Dermis microvascular lymphatic vessel endothelial cell (primary cell): ENCODE measurements around the gene LYSET. TPM values are rescaled to one million over a fixed set of nuclear protein-coding genes. Genes with fewer than 3 reads are reported as not detected.
"Not testable (repeated sequence)": the region's sequence is repeated elsewhere in the genome, so short reads cannot be mapped to it uniquely, and the experiment has no call there.

Source experiments
- DNase-seq, 2 donors: peaks; one replicate each; pipeline versions ENCODE4 v3.0.0 to v3.0.0-alpha.2; 2010; ENCODE audit warnings: low read depth in 2 of 2
- total RNA-seq: library from RNA; depleted of rRNA; stranded (reverse); fragments of >200 nt; gene quantifications from 2 replicates; pipeline ENCODE4 v1.2.1, GENCODE V29; 2014

Gene LYSET
- total RNA-seq: 9.9 and 13.8 TPM in 2 replicates

DNA sequence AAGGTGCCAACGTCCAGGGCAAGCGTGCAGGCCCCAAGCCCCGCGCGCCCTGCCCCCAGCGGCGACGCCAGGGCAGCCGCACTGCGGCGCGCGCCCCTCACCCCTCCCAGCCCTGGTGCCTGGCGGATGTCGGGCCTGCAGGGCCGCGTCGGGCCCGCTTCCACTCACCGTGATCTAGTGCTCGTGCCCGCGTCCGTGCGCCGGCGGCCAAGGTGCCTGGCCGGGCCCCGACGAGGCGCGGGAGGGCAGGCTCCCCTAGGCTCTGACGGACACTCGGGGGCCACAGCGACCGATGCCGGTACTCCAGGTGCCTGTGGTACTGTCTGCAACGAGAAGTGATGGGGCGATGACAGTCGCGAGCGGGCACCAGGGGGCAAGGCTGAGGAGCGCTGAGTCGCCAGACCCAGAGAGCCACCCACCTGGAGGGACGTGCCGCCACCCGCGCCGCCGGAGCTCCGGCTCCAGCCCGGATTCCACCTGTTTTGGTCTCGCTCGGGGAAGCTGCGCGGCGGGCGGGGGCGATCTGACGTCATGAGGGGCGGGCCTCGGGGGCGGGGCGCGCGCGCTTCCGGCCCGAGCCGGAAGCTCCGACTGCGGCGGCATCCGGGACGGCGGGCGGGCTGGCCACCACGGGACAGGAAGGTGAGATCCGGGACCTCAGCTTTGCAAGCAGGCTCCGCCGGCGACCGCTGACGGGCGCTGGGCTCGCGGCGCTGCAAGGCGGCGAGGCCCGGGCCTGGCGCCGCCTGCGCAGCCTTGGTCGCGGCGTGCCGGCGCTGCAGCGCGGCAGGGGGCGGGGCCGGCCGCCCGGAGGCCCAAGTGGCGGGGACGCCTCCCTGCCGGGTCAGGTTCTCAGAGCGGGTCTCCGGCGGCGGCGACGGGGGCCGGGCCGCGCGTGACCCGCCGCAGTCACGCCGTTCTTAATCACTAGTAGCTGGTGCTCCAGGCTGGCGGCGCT is at the start of gene LYSET, which contains the start of gene MOAP1:
Gene LYSET, plus strand, starts transcription at position 927 of the 958 bp plus-strand sequence. CDS start 89 bp downstream, outside the sequence.
Gene MOAP1, minus strand, starts transcription at position 507 of the 958 bp plus-strand sequence. CDS start 655 bp downstream, outside the sequence.
- DNase-seq: peak; percentile 81 to 94

DNA sequence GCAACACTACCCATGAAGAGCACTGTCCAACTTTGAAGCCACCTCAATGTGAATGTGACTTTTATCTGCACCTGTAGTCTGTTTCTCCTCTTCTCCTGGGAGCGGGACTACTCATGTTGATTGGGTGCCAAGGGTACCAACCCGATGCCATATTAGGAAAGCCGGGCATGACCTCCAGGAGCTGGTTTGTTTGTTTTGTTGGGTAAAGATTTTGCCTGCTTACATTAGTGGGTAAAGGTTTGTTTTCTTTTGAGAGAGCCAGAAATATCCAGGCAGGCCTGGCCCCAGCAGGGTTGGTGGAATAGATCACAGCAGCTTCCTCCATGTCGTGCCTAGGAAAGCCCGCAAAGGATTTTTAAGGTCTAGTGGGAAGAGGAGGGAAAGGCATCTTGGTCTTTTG is 49.7 kb upstream of the LYSET start:
- no peak for DNase-seq

- DNase-seq: no peak
Measured at GRCh38 chr14:93136009-93136408, 49.1 kb upstream of the LYSET start.

- not testable (repeated sequence) for DNase-seq
Measured at GRCh38 chr14:93136508-93136907, 48.6 kb upstream of the LYSET start.

- DNase-seq: peak in 1 of 2 donors; percentile 34
Measured at GRCh38 chr14:93137864-93138263, 47.3 kb upstream of the LYSET start.

DNA sequence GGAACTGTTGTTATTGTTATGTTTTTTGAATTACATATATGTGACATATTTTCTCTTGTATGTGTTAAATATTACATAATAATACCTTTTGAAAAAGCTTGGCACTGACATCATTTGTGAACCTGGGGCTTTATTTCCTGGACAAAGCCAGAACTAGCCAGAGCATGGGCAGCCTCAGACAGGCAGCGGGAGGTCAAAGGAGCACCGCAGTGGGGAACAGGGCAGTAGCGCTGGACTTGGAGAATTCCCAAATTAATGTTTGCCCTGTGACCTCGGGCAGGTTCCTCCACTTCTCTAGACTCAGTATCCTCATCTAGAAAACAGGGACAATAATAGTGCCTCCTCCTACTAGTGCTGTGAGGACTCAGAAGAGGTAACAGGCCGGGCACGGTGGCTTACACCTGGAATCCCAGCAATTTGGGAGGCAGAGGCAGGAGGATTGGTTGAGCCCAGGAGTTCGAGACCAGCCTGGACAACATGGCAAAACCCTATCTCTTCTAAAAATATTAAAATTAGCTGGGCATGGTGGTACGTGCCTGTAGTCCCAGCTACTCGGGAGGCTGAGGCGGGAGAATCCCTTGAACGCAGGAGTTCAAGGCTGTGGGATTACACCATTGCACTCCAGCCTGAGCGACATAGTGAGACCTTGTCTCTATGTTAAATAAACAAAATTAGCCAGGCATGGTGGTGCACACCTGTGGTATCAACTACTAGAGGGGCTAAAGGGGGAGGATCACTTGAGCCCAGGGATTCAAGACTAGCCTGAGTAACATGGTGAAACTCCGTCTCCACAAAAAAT is 42.1 kb upstream of the LYSET start:
- no peak for DNase-seq

DNA sequence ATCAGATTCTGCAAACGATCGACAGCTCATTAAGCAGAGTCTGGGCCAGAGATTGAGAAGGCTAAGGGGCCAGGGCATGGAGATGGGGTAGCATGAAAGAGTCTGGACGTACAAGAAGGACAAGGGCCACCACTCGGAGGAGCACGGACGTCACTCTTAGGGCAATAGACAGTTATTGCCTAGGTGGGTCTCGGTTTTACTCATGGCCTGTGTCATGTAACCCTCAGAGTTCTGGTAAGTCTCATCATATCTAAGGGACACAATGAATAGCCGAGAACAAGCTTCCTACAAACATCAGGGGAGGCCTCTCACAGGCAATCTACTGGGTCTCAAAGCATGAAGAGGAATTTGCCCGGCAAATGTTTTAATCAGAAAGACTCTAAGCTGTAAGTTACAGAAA is 39.0 kb upstream of the LYSET start:
- no peak for DNase-seq

GRCh38 chr14:93148979-93149378 is 36.1 kb upstream of the LYSET start:
- no peak for DNase-seq

DNA sequence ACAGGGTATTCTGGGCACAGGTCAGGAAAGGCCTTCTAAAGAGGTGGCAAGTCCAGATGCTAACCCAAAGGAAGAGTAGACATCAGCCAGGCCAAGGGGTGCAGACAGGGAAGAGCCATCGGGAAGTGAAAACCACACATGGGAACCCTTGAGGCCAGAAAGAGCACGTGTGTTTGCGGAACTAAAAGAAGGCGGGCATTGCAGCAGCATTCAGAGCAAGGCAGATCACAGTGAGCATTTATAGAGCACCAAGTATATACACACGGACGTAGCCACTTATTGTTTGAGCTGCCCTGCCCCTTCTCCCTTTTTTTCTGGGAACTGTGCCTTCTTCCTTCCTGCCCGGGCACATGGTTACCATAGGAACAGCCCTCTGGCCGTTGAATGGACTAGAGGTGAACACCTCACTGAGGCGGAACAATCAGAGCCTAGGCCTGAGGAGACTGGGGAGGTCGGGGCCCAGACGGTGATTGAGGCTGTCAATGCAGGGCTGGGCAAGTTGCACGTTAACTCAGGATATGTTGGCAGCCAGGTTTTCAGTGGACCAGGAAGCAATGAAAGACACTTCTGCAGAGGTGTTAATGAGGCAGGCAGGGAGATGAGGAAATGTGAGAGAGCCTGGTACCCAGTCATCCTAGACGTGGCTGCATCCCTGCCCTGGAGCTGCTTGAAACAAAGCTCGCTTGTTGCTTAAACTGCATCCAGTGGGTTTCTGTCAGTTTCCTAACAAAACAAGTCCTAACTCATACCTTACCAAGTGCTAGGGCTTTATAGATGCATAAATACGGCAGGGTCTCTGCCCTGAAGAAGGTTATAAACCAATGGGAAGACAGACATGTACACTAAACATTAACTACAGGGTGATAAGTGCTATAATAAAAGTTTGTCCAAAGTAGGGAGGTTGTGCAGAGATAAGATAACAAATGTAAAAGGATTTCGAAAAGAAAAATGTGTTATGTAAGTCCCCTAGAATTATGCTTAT is 34.6 kb upstream of the LYSET start:
- peak in 1 of 2 donors; percentile 38 for DNase-seq

DNA sequence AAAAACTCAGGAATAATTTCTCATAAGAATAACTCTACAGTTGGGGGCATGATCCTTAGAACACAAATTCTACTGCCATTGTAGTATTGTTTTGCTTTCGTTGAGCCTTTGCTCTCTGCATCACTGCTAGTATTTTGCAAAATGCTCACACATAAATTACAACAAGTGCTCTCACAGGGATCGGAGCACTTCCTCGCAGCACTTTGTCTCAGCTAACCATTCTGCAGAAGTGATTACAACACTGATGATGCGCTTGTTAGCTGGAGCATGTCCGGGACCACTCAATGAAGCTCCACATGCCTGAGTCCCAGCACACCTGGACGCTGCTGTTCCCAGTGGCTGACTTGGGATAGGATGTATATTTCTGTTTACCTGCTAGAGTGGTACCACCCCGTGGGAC is 32.0 kb upstream of the LYSET start:
- DNase-seq: no peak

DNA sequence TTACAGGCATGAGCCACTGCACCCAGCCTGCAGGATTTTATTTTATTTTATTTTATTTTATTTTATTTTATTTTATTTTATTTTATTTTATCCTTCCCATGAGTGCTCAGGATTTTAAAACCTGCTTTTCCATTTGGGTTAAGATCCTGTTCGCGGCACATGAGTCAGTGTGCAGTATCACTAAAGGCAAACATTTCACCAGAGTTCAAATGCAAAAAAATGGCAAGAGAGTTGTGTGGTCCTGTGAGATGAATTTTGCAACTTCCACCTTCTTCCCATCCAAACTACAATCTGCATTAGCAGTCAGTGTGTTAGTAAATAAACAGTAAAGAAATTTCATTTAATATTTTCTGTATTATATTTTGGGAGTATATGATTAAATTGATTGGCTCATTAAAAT is 29.4 kb upstream of the LYSET start:
- no peak for DNase-seq

GRCh38 chr14:93156693-93157369 is 28.3 kb upstream of the LYSET start:
- no peak for DNase-seq

- not testable (repeated sequence) for DNase-seq
Measured at GRCh38 chr14:93158349-93158748, 26.8 kb upstream of the LYSET start.

DNA sequence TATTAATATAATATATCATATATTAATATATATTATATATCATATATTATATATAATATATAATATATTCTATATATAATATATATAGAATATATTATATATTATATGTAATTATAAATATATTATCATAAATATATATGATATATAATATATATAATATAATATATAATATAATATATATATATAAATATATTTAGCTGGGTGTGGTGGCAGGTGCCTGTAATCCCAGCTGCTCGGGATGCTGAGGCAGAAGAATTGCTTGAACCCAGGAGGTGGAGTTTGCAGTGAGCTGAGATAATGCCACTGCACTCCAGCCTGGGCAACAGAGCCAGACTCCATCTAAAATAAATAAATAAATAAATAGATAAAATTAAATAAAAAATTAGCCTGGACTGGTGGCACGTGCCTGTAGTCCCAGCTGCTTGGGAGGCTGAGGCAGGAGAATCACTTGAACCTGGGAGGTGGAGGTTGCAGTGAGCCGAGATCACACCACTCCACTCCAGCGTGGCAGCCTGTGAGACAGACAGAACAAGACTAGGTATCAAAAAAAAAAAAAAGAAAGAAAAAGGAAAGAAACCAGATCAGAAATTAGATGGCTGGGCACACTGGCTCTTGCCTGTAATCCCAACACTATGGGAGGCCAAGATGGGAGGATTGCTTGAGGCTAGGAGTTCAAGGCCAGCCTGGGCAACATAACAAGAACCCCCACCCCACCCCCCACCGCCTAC is 25.3 kb upstream of the LYSET start:
- DNase-seq: not testable (repeated sequence)

DNA sequence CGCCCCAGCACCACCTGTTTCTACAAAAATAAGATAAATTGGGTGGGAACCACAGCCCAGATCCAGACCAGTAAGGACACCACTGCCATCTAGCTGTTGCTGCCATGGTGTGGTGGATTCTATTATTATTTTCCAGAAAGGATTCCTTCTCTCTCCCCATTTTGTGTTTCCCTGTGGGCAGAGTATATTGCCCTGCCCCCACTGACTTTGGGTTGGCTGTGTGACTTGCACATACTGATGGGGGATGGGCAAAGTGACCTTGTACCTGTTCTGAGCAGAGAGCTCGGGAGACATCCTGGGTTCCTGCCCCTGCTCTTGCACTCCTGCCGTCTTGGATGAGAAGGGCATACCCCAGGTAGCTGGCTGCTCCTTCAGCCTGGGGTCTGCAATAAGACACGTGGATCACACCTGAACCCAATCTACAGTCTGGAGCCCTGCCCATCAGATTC is 24.7 kb upstream of the LYSET start:
- peak in 1 of 2 donors; percentile 28 for DNase-seq

- DNase-seq: no peak
Measured at GRCh38 chr14:93161411-93161940, 23.6 kb upstream of the LYSET start.

DNA sequence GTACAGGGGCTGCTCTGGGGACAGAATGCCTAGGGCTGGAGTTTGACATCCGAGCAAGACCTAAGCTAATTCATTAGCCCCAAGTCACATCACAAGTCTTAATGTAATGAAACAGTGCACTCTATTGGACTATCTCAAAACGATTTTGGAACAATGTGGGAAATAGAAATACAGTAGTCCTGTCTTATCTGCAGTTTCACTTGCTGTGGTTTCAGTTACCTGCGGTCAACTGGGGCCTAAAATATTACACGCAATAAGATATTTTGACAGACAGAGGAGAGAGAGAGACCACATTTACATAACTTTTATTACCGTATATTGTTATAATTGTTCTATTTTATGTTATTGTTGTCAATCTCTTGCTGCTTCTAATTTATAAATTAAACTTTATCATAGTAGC is 21.6 kb upstream of the LYSET start:
- no peak for DNase-seq

DNA sequence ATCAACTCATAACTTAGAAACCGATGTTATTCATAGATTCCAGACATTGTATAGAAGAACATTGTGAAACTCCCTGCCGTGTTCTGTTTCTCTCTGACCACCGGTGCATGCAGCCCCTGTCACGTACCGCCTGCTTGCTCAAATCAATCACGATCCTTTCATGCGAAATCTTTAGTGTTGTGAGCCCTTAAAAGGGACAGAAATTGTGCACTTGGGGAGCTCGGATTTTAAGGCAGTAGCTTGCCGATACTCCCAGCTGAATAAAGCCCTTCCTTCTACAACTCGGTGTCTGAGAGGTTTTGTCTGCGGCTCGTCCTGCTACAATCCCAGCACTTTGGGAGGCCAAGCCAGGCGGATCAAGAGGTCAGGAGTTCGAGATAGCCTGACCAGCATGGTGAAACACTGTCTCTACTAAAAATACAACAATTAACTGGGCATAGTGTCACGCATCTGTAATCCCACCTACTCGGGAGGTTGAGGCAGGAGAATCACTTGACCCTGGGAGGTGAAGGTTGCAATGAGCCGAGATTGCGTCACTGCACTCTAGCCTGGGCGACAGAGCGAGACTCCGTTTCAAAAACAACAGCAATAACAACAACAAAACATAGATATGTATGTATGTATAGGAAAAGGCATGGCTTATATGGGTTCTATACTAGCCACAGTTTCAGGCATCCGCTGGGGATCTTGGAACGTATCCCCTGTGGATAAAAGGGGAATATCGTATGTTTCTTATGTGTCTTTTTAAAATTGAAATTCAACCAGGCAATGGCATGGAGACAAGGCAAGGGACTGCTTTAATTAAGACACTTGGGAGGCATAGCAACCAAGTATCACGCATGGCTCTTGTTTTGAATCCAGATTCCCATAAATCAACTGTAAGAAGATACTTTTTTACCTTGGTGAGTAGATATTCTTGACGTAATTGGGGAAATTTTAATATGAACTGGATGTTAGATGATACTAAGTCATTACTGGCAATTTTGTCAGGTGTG is 19.5 kb upstream of the LYSET start:
- not testable (repeated sequence) for DNase-seq
